PC-9 (cell line): ENCODE results near the gene ARFGAP1. TPM values are rescaled to one million over a fixed set of nuclear protein-coding genes. Genes with fewer than 3 reads are reported as not detected.

ENCODE experiments used
- BruUV-seq: library from RNA; stranded (reverse); fragments of 400-500 nt; replicated peaks from 2 replicates; lab custom pipeline; 2021; lab: Mats Ljungman, UMichigan
- CTCF ChIA-PET: fragments of 300-600 bp; sonication (Branson Sonifier 250); formaldehyde crosslinking; loops from one replicate; lab custom pipeline; 2022; ENCODE audit warnings: antibody characterized with exemption; lab: Charles Lee
- POLR2A ChIA-PET: fragments of 300-600 bp; sonication (Branson Sonifier 250); formaldehyde crosslinking; loops from one replicate; lab custom pipeline; 2022; ENCODE audit warnings: antibody characterized with exemption; ENCODE audit not compliant: unreplicated experiment; lab: Charles Lee
- DNase-seq, 2 experiments: peaks; one replicate each; pipeline versions ENCODE4 v3.0.0 to v3.0.0-alpha.2; 2015 to 2022; ENCODE audit warnings: mixed read lengths in 1 of 2
- H2AFZ ChIP-seq: fragments of 200-600 bp; sonication (generic); 2 replicates; pipeline ENCODE4 v1.8.1; 2017; ENCODE audit warnings: antibody characterized with exemption
- H3F3A ChIP-seq: fragments of 200-600 bp; sonication (generic); 2 replicates; pipeline ENCODE4 v1.8.1; 2017; ENCODE audit warnings: antibody characterized with exemption, mild to moderate bottlenecking, low read depth; ENCODE audit not compliant: insufficient read depth
- H3K27ac ChIP-seq: fragments of 200-600 bp; sonication (generic); 2 replicates; pipeline ENCODE4 v1.6.1; 2016; ENCODE audit warnings: mixed run types
- H3K27me3 ChIP-seq: fragments of 200-600 bp; sonication (generic); 2 replicates; pipeline ENCODE4 v1.6.1; 2016; ENCODE audit warnings: low read depth, mixed run types; ENCODE audit not compliant: insufficient read depth
- H3K36me3 ChIP-seq: fragments of 200-600 bp; sonication (generic); 2 replicates; pipeline ENCODE4 v1.6.1; 2016; ENCODE audit warnings: low read depth, mixed run types
- H3K4me1 ChIP-seq: fragments of 200-600 bp; sonication (generic); replicated peaks from 2 replicates; pipeline ENCODE4 v1.6.1; 2016; ENCODE audit warnings: mixed run types; ENCODE audit not compliant: insufficient read depth
- H3K4me2 ChIP-seq: fragments of 200-600 bp; sonication (generic); 2 replicates; pipeline ENCODE4 v1.6.1; 2017; ENCODE audit warnings: mixed run types
- H3K4me3 ChIP-seq: fragments of 200-600 bp; sonication (generic); 2 replicates; pipeline ENCODE4 v1.6.1; 2016; ENCODE audit warnings: mixed run types
- H3K79me2 ChIP-seq: fragments of 200-600 bp; sonication (generic); 2 replicates; pipeline ENCODE4 v1.6.1; 2017; ENCODE audit warnings: low read depth, mixed run types
- H3K9me2 ChIP-seq: fragments of 200-600 bp; sonication (generic); 2 replicates; pipeline ENCODE4 v1.8.1; 2017; ENCODE audit warnings: mild to moderate bottlenecking; ENCODE audit not compliant: insufficient read depth
- H3K9me3 ChIP-seq: fragments of 200-600 bp; sonication (generic); 2 replicates; pipeline ENCODE4 v1.8.1; 2016; ENCODE audit warnings: low read depth; ENCODE audit not compliant: insufficient read depth
- H4K20me1 ChIP-seq: fragments of 200-600 bp; sonication (generic); 2 replicates; pipeline ENCODE4 v1.8.1; 2017; ENCODE audit not compliant: insufficient read depth
- EZH2 ChIP-seq: fragments of 200-600 bp; sonication (generic); IDR thresholded peaks from 2 replicates; pipeline ENCODE4 v1.8.0; 2017; ENCODE audit warnings: antibody characterized with exemption, low read depth
- intact Hi-C: fragments of 100-400 bp; cut with micrococcal nuclease; formaldehyde crosslinking; loops from one replicate; pipeline ENCODE4 v1.10.0; 2022; ENCODE audit not compliant: unreplicated experiment
- total RNA-seq: library from RNA; stranded (reverse); gene quantifications from 2 replicates; pipeline ENCODE4 v1.2.3, GENCODE V29; 2021
- TF ChIP-seq, protein P1 (sequence below): fragments of 200-600 bp; sonication (generic); conservative IDR thresholded peaks from 2 replicates; pipeline ENCODE4 v1.6.1; 2017; ENCODE audit warnings: mixed run types, antibody characterized with exemption, mild to moderate bottlenecking, moderate library complexity

Gene ARFGAP1
- total RNA-seq, 1 experiment from 2014 or later: 89.0 TPM

DNA sequence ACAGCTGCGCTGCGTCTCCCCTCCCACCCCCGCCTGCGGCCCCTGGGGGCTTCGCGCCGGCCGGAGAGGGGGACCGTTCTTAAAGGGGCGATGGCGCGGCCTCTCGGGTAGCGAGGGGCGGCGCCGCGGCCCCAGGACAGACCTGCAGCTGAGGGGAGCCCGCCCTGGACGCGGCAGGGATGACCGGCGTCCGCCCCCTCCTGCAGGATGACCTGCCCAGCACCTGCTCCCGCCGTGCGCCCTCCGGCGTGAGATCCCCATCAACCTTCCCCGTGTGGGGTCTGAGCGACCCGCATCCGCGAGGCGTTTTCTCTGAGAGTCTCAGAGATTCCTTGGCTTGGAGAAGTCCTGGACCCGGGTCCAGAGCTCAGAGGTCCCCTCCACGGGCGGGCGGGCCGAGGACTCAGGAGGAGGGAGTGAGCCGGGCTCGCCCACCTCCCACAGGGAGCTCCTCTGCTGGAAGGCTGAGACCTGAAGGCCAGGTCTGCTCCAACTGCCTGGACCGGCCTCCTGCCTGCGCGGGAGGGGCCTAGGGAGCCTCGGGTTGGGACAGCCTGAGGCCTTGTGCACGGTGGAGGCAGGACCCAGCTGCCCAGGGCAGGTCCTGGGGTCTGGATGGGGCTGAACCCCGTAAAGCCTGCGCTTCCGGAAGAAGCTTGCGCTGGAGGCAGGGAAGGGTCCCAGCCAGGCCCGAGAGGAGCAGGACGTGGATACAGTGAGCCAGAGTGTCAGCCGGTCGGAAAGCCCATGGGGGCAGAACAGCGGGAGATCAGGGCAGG, 17.8 kb upstream of the ARFGAP1 start:
- H3K4me1 ChIP-seq: 0 out of 2 replicates have a peak, but pooled peaks cover 6% of the 10 kb centered on the region
- H3K9me2 ChIP-seq: no peaks in the 10 kb centered on the region
- POLR2A ChIA-PET: no interaction called here
- H3K9me3 ChIP-seq: no peaks in the 10 kb centered on the region
- intact Hi-C loops: no loop called here
- H3K79me2 ChIP-seq: no peaks in the 10 kb centered on the region
- no peaks in the 10 kb centered on the region for H4K20me1 ChIP-seq
- no peak overlapping the region for H2AFZ ChIP-seq
- H3K4me3 ChIP-seq: no peak overlapping the region
- no peak overlapping the region for H3K4me2 ChIP-seq
- H3K36me3 ChIP-seq: no peaks in the 10 kb centered on the region
- peaks cover 5% of the 10 kb centered on the region; the same call in 1 of the 2 replicates for H3F3A ChIP-seq
- TF ChIP-seq EZH2: no peak
- TF ChIP-seq, protein P1, sequence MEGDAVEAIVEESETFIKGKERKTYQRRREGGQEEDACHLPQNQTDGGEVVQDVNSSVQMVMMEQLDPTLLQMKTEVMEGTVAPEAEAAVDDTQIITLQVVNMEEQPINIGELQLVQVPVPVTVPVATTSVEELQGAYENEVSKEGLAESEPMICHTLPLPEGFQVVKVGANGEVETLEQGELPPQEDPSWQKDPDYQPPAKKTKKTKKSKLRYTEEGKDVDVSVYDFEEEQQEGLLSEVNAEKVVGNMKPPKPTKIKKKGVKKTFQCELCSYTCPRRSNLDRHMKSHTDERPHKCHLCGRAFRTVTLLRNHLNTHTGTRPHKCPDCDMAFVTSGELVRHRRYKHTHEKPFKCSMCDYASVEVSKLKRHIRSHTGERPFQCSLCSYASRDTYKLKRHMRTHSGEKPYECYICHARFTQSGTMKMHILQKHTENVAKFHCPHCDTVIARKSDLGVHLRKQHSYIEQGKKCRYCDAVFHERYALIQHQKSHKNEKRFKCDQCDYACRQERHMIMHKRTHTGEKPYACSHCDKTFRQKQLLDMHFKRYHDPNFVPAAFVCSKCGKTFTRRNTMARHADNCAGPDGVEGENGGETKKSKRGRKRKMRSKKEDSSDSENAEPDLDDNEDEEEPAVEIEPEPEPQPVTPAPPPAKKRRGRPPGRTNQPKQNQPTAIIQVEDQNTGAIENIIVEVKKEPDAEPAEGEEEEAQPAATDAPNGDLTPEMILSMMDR: no peak; the same call in 1 of the 2 replicates
- peaks cover 69% of the 10 kb centered on the region for H3K27me3 ChIP-seq
- BruUV-seq: no TSS peak
- CTCF ChIA-PET: interaction anchor here (0.5 to 1.0 kb wide), 2 partner anchors 31 to 57 kb away, joined by 4 to 10 read pairs; no protein-coding TSS in a partner anchor
- no peak overlapping the region for H3K27ac ChIP-seq
- DNase-seq: no peak

GRCh38 chr20:63255931-63256704, 16.5 kb upstream of the ARFGAP1 start:
- BruUV-seq: no TSS peak
- POLR2A ChIA-PET: no interaction called here
- no peak for DNase-seq
- Histone ChIP-seq H3K27me3 (peaks cover 82% of the 10 kb centered on the region), H3K79me2 (no peaks in the 10 kb centered on the region), H3K27ac (no peak overlapping the region), H3K36me3 (no peaks in the 10 kb centered on the region), H3K4me1 (0 out of 2 replicates have a peak, but pooled peaks cover 1% of the 10 kb centered on the region), H3K9me2 (no peaks in the 10 kb centered on the region), H3K4me2 (no peak overlapping the region), H2AFZ (no peak overlapping the region), H3F3A (peaks cover 1% of the 10 kb centered on the region; the same call in 1 of the 2 replicates), H4K20me1 (no peaks in the 10 kb centered on the region), H3K4me3 (no peak overlapping the region), H3K9me3 (no peaks in the 10 kb centered on the region)
- TF ChIP-seq, protein P1: no peak
- TF ChIP-seq EZH2: no peak
- intact Hi-C loops: no loop called here
- CTCF ChIA-PET: no interaction called here

DNA sequence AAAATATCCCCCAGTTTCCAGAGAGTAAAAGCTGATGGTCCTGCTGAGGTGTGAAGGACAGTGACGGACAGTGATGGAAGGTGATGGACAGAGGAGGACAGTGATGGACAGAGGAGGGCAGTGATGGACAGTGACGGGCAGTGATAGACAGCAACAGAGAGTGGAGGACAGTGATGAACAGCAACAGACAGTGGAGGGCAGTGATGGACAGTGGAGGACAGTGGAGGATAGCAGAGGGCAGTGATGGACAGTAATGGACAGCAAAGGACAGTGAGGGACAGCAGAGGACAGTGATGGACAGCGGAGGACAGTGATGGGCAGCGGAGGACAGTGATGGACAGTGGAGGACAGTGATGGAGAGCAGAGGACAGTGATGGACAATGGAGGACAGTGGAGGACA, 15.7 kb upstream of the ARFGAP1 start:
- H3K27ac ChIP-seq: no peak overlapping the region
- ChIA-PET POLR2A (no interaction called here), CTCF (no interaction called here)
- TF ChIP-seq EZH2: no peak
- TF ChIP-seq, protein P1: no peak
- H4K20me1 ChIP-seq: no peaks in the 10 kb centered on the region
- H3K79me2 ChIP-seq: no peaks in the 10 kb centered on the region
- H3K9me2 ChIP-seq: no peaks in the 10 kb centered on the region
- H3K9me3 ChIP-seq: no peaks in the 10 kb centered on the region
- no peaks in the 10 kb centered on the region for H3K4me1 ChIP-seq
- peaks cover 88% of the 10 kb centered on the region for H3K27me3 ChIP-seq
- no peak overlapping the region for H3K4me3 ChIP-seq
- intact Hi-C loops: no loop called here
- H3K36me3 ChIP-seq: no peaks in the 10 kb centered on the region
- H2AFZ ChIP-seq: no peak overlapping the region
- H3K4me2 ChIP-seq: no peak overlapping the region
- H3F3A ChIP-seq: no peaks in the 10 kb centered on the region
- BruUV-seq: no TSS peak
- DNase-seq: no peak
